T-helper 1 cell treated with Interleukin-12 subunit alpha and Interleukin-12 subunit beta and Interleukin-4 antibody, amounts not matched to agents 30 μg/mL and 1 μg/mL, for 36 hours (primary cell): ENCODE results near the gene IFNA10.

ENCODE experiments used
- H3K27ac Mint-ChIP-seq: one replicate; pipeline ENCODE4 v1.8.0; 2021; ENCODE audit warnings: mild to moderate bottlenecking, mixed read lengths
- H3K27me3 Mint-ChIP-seq: one replicate; pipeline ENCODE4 v1.8.0; 2021; ENCODE audit warnings: low read depth, mixed read lengths
- H3K36me3 Mint-ChIP-seq: one replicate; pipeline ENCODE4 v1.8.0; 2021; ENCODE audit warnings: low read depth, mixed read lengths
- H3K4me1 Mint-ChIP-seq: one replicate; pipeline ENCODE4 v1.8.0; 2021; ENCODE audit warnings: low read depth, mixed read lengths
- H3K4me3 Mint-ChIP-seq: one replicate; pipeline ENCODE4 v1.8.0; 2021; ENCODE audit warnings: mild to moderate bottlenecking, moderate library complexity, mixed read lengths
- H3K9me3 Mint-ChIP-seq: one replicate; pipeline ENCODE4 v1.8.0; 2021; ENCODE audit warnings: mixed read lengths

Gene IFNA10

GRCh38 chr9:21160178-21160577 lies 46.8 kb downstream of the IFNA10 start:
- Mint-ChIP-seq H3K27me3 (peaks cover 8% of the 10 kb centered on the region), H3K27ac (peak overlapping the region; percentile 43), H3K9me3 (peaks cover 12% of the 10 kb centered on the region), H3K4me3 (peak overlapping the region; percentile 57), H3K4me1 (peaks cover 34% of the 10 kb centered on the region), H3K36me3 (peaks cover 2% of the 10 kb centered on the region)
